UCSD-AML1 (cell line): ENCODE data around the gene DNPH1.

Experiments
- DNase-seq: peaks from one replicate; lab custom pipeline; 2025; ENCODE audit not compliant: unreplicated experiment; lab: John Stamatoyannopoulos, UW

The DNPH1 gene, protein sequence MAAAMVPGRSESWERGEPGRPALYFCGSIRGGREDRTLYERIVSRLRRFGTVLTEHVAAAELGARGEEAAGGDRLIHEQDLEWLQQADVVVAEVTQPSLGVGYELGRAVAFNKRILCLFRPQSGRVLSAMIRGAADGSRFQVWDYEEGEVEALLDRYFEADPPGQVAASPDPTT

DNA sequence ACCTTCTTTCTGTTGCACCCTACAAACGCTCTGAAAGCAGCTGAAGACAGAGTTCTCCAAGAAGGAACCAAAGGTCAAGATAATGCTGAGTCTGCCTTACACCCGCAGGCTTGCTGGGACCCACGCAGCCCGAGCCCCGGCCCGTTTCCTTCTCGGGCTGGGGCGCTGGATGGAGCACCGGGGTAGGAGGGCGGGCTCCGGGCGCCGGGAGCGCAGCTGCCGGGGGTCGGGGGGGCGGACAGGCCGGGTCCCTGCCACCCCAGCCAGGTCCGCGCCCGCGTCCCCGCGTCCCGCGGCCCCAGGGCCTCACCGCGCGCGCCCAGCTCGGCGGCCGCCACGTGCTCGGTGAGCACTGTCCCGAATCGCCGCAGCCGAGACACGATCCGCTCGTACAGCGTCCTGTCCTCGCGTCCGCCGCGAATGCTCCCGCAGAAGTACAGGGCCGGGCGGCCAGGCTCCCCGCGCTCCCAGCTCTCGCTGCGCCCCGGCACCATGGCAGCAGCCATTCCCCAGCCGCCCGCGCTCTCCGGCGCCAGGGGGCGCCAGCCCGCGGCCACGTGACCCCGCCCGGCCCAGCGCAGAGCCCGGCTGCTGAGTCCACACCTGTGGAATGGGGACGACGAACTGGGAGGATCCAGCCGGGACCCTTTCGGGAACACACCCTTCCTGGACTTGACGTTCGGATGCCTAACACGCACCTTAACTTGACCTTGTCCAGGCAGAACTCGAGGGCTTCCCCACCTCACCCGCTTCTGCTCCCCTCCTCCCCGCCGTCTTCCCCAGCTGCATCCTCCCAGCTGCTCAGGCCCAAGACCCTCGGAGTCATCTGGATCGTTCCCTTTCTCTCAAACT is at the start of gene DNPH1:
DNPH1 (minus strand) TSS at position 531 of the 852 bp plus-strand sequence; CDS start at position 506, 25 bp downstream.
- peak; percentile 80 for DNase-seq

DNA sequence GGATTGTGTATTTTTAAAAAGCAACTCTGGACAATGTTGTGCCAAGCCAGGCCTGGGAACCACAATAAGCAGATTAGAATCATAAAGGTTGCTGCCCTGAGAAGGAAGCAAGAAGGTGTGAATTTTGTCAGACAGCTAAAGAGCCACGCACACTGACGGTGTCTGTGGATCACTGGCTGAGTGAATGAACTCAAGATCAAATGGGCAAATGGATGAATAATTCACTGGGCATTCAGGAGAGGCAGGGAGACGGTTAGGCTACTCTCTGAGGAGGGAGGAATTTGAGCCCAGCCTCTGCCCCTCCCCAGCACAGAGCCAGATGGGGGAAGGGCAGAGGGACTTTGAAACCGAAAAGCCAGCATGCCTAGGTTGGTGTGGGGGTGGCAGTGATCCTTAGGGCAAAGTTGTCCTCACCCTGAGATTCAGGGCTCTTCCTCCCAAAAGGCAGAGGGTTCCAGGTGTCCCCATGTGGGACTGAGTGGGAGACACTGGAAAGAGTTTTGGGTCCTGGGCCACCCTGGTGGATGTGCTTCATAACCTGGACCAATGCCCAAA is 49.3 kb upstream of the DNPH1 start:
- DNase-seq, result no peak

DNA sequence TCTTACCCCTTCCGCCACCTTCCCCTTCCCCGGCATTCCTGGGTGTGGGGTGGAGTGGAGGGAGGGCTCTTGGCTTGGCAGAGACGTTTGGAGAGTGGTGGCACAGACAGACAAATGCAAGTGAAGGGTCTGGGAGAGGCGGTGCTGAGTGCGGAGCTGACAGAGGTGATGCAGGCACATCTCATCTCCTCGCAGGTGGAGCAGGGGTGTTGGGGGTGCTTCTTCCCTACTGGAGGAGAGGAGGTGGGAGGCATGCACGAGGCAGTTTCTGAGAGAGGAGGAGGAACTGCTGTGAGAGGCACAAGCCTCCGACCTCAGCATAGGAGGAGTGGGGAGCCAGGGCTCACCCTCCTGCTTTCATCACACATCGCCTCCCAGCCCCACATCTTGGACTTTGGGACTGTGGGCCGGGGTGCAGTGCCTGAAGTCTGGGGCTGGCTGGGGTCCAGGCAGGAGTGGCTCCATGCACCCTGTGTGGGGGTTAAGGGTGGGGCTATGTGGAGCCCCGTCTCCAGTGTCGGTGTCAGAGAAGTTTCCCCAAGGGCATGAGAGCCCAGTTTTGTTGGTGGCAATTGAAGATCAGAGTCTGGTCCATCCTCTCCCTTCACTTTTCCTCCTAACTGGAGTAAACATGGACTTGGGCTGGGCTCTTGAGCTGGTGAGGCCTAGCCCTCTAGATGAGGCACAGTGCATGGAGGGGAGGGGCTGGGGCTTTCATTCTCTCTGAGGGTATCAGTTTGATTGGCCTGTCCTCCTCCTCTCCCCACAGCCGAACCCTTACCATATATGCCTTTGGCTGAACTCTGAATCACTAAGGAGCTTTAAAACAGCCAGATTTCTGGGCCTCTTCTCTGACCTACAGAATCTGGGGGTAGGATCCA is 48.6 kb upstream of the DNPH1 start:
- DNase-seq, result no peak

DNA sequence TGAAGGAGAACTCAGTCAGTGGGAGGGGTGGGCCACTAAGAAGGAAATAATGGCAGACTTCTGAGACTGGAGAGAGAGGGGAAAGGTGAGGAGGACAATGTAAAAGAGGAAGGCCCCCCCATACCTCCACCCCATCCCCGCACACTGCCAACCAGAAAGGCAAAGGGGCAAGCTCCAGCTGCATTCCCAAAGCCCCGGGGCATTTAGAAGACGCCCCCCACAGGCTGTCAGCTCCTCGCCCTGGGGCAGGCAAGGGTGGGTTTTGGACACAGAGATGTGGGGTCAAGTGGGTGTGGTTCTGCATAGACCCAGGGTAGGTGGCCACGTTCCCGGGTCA is 48.0 kb upstream of the DNPH1 start:
- DNase-seq, result no peak

DNA sequence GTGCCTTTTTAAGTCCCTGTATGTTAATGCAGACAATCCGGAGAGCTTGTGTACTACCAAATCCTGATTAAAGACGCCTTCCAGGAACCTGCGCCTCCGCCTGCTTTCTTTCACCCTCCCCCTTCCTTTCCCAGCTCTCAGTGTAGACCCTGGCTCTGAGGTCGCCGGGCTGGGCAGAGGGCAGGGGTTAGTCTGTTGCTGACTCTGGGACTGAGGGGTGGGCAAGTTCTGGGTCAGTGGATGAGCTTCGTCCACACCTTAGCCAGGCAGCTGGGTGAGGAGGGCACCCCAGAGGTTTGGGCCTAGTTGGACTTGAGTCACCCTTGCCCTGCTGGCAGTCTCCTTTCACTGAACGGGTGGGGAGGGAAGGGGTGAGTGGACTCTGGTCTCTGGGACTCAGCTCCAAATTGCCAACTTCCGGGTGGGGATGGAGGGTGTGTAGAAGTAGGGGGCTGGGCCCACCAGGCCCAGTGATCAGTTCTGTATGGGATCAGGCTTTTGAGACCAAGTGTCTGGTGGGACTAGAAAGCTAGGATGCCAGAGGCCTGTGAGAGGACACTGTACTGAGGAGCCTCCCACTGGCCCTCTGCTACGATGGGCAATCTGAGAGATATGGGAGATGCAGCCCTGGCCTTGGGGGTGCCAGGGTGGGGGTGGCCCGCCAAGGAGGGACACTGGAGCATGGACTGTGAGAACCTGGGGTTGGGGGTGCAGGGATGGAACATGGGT is 47.5 kb upstream of the DNPH1 start:
- no peak for DNase-seq

DNA sequence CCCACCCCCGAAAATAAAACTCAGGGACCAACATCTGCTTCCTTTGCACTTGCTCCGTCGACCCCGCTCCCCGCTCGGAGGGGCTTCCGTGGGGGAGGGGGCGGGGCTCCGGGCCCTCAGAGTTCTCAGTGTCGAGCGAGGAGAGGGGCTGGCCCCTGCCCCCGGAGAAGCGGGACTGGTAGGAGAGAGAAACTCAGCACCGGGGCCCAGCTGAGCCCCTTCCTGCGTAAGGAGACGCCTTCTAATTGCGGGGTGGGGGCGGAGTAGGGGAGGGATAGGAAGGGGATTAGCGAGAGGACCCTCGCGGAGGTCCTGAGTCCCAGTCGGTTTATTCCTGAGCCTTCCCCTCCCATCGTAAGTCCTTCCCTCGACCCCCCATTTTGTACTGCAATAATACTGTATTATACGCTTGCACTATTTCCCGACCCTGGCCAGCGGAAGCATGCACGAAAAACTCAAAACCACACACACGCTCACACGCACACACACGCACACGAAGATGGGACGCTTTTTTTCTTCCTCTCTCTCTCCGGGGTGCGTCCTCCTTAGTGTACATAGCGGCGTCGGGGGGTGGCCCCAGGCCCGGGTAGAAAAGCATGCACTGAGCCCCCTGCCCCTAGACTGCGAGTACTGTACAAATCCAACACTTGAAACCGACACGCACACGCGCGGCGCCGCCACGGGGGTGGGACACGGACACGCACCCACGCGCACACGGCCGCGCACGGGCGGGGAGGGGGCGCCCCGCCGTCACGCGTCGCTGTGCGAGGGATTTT is 46.7 kb upstream of the DNPH1 start:
- no peak for DNase-seq

DNA sequence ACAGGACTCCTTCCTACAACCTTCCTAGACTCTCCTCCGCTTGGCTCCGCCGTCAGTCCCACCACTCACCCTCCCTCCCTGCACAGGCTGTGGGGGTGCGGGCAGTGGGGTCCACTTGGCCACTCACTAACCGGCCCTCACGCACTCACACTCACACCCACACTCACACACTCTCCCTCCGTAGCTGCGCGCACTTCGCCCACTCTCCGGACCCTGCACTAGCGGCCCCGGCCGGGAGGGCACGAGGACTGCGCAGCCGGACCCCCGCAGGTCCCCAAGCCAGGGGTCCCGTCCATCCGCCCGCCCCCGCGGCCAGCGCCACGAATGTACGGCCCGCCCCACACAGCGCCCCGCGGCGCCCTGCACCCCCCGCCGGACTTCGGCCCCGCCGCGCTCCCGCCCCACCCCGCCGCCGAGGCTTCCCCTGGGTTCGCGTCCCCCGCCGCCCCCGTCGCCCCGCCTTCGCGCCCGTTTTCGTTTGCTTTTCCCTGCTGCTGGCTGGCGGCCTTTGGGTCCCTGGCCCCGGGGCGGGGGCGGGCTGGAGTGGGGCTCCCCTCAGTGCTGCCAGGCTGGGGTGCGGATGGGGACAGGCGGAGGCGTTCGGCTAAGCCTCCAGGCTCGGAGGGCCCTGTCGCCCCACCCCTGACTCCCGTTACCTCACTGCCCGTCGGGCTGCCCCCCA is 45.8 kb upstream of the DNPH1 start:
- DNase-seq, result no peak

DNA sequence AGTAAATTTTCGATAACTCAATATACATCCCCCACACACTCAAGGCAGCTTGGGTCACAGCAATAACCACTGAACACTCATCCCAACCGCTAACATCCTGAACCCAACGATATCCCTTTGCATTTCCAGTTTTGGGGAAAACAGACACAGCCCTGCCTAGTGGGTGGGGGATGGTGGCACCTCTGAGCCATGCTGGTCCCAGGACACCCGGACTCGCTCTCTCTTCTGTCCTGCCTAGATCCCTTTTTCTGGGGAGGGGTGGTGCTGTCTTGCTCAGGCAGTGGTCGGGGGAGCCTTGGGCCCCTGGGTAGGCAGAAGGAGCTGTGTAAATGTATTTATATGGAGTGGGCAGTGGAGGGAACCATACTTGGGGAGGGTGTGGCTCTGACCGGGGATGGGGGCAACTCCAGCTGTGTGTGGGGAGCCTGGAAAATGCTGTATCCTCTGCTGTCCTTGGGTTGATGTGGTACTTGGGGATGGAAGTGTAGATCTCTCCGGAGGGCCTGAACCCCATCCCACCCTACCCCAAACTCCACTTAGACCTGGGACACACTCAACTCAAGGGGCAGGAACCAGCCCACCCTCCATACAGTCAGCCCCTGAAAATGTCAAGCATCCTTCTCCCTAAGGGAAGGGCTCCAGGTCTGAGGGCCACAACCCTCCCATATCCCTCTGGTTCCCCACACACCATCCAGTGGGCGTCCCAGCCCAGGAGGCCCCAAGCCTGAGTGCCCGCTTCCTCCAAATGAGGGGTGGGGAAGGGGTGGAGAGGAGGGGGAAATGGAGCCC is 45.0 kb upstream of the DNPH1 start:
- no peak for DNase-seq

DNA sequence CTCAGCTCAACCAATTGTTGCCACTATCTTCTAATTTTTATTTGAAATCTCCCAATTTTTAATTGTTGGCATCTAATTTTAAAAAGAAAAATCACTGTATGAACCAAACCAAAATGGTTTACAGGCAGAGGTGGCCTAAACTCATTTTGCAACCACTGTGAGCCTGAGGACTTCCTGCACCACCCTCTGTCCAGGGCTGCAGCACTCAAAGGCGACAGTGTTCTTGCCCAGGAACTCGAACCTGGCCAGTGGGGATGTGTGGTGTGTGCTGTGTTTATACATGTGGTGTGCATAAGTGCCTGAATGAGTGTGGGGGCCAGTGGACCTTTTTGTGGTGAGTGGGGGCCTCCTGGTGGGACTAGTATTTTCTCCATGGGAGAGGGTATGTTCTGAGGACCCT is 44.4 kb upstream of the DNPH1 start:
- DNase-seq, result no peak

DNA sequence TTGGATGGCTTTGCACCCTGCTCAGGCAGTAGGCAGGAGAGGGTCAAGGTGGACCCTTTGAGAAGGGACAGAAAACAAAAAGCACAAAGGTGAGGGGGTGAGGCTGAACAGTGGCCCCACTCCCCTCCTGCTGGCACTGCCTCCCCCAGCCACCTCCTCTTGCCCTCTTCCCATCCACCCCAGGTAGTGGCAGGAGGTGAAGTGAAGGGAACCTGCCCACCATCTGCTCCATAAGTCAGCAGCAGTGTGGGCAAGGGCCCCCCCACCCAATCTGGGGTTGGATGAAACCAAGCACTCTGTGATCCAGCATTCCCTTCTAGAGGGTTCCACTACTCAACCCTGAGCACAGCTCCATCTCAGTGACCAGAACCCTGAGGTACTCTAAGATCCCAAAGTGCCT is 42.7 kb upstream of the DNPH1 start:
- DNase-seq, result no peak

DNA sequence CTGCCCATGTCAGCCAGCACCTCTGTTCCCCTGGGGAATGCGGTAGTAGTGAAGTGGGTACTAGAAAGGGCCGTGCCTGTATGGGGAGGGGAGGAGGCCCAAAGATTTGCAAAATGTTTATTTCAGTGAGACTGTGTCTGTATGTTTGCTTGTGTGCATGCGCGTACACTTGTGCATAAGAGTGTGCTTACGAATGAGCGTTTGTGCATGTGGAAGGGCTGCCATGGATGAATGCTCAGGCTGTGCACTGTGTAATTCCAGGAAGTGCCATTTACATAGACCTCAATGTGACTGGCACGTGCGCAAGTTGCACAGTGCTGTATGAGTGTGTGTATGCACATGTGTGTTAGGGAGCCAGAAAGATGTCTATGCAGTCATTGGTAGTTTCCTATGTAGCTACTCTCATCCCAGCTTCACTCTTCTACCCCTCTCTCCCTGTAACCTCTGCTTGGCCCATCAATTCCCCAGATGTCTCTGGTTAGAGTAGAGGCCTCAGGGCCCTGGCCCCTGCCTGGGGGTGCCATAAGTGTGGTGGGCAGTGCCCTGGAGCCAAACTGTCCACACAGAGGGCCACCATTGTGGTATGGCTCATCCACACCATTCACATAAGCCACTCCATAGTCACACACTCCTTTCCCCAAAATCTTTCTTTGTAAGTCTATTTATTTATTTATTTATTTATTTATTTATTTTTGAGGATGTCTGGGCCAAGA is 42.0 kb upstream of the DNPH1 start:
- DNase-seq, result no peak

DNA sequence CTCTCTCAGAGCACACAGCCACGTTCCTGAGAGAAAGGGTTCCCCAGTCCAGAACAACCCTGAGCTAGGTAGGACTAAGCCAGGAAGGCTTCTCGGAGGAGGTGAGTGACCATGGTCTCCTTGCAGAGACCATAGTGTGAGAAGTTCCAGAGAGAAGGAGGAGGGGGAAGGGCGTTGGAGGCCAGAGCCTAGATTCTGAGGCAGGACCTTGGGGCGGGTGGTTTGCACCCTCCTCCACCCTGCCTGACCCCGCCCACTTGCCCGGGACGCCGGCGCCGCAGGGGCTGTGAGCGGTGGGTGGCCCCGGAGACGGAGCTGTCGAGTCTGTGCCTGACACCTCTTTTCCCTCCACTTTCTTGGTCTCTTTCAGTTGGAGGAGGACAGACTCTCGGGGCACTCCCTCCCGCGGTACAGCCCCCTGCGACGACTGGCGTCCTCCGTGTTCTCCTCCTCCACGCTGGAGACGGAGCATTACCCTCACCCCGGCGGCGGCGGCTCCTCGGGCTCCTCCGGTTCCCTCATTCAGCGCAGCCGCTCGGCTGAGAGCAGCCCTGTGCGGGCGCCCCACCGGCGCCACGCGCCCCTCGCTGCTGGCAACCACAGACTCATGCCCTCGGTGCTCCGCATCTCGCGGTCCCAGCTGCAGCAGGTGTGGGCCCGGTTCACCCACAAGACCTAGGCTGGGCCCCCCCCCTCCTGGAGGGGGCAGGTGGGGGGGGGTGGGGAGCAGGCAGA is 40.2 kb upstream of the DNPH1 start:
- DNase-seq, result no peak

DNA sequence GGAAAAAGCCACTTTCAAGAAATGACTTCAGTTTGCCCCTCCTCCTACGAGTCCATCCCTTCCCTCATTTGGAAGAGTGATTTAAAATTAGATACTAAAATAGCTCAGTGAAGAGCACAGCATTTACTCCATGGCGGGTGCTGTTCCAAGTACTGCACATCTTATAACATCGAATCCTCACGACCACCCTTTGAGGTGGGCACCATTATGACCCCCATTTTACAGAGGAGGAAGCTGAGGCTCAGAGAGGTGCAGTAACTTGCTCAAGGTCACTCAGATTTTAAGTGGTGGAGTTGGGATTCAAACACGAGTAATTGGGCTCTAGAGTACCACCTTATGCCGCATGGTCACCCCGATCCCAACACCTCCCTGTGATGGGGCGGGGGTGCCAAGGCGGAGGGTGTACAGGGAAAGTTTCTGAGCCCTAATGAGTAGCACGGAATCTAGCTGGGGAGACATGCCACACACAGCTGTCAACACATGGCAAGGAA is 39.5 kb upstream of the DNPH1 start:
- DNase-seq, result no peak

DNA sequence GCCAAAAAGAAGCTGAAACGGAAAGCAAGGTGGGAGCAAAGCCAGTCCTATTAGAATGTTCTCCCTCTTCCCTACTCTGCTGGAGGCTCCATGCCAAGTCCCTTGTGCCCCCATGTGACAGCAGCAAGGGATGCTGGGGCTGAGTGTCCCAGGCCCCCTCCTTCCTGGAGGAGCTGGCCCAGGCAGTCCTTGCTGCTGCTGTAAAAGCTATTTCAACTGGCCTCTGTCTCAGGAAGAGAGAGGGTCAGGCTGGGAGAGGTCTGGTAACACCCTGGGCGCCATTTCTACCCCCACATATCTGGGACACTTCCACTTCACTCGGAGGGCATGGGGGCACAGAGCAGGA is 39.0 kb upstream of the DNPH1 start:
- DNase-seq, result no peak

DNA sequence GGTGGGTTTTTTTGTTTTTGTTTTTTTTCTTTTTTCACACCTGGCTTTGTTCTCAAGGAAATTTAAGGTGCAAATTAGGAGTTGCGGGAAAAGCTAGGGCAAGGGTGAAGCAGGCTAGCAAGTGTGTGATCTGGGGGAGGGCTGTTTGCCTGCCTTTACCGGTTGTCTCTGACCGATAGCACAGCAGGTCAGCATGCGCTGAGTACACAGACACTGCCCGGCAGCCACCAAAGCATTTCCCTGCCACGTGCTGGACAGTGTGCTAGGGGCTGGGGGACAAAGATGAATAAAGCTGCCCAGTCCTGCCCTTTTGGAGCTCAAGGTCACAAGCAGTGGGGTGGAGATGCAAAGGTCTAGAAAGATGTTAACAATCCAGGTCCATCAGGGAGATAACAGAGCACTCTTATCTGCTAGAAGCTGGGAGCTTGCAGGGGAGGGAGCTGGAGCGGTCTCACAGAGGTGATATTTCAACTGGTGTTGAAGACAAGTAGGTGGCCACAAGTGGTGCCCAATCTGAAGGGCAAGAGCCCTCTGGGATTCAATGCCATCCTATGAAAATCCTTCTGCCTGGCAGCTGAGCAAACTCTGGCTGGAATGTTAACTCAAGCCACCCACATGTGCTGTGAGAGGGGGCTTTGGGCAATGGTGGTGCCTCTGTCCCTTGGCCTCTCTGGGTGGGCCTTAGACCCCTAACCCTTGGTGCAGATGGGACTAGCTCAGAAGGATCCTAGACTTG is 38.5 kb upstream of the DNPH1 start:
- no peak for DNase-seq

DNA sequence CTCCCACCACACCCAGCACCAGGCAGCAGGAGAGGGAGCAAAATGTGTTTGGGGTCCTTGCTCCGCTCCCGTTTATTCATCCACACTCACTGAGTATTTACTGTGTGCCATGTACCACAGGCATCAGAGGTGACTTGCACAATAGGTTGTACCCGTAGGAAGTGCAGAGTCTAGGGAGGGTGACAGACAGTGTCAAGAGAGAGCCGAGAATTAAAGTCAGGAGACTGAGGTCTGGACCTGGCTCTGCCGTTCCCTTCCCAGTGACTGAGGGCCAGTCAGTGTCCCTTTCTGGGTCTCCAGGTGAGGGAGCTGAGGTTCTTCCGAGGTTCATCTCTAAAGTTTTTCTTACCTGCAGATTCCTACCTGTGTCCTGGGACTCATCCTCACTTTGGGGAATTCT is 36.3 kb upstream of the DNPH1 start:
- DNase-seq, result no peak
